HG02938 (cell line): ENCODE measurements around the gene DNAJC19.
A peak's percentile ranks its signal among the peaks of the same experiment; 100 is the strongest.
"Not testable (repeated sequence)": the region's sequence is repeated elsewhere in the genome, so short reads cannot be mapped to it uniquely, and the experiment has no call there.

Experiments used
- ATAC-seq: cut with Tn5 transposase; IDR thresholded peaks from one replicate; pipeline ENCODE4 v1.9.1; 2021; ENCODE audit warnings: mild to moderate bottlenecking, moderate library complexity; ENCODE audit not compliant: unreplicated experiment

The DNAJC19 gene

GRCh38 chr3:180989291-180990163 lies at the start of gene DNAJC19:
Gene DNAJC19 (minus strand): TSS chr3:180989736. CDS start chr3:180989602, 134 bp downstream.
- peak; percentile 97 for ATAC-seq

GRCh38 chr3:181030948-181031347 lies 41.4 kb upstream of the DNAJC19 start:
- no peak for ATAC-seq

DNA sequence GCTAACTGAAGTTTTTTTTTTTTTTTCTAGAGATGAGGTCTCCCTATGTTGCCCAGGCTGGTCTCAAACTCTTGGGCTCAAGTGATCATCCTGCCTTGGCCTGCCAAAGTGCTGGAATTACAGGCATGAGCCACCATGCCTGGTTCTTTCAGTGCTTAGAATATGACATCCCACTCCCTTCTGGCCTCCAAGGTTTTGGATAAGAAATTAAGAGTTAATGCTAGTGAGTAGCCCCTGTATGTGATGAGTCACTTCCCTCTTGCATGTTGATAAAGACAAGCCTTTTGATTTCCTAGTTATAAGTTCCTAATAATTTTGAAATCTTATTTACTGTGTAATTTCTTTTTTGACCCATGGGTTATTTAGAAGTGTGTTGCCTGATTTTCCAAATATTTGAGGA lies 35.7 kb upstream of the DNAJC19 start:
- ATAC-seq, result no peak

- no peak for ATAC-seq
Measured at GRCh38 chr3:181017690-181018089, 28.2 kb upstream of the DNAJC19 start.

DNA sequence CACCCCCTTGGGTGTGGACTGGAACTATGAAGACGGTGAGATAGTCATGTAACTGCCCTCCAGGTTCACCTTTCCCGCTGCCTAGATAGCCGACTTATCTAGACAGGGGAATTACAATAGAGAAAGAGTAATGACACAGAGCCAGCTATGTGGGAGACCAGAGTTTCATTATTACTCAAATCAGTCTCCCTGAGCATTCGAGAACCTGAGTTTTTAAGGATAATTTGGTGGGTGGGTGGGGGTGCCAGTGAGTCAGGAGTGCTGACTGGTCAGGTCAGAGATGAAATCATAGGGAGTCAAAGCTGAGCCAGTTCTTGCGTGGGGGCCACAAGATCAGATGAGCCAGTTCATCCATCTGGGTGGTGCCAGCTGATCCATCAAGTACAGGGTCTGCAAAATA lies 19.7 kb upstream of the DNAJC19 start:
- no peak for ATAC-seq

DNA sequence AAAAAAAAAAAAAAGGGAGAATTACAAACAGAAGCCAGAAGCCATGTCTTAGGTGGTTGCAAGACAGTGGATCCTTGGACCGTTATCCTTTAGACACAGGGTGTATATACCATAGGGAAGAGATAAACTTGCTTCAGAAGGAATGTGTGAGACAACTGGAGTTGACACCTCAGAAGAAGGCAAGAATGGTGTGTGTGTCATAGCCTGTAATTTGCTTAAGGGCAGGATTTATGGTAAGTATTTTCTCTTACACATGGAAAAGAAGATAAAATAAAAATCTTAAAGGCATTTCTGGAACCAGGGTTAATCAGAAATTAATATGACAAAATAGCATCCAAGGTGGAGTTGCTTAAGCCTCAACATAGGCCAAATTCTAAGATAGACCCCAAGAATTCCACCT lies 19.3 kb upstream of the DNAJC19 start:
- ATAC-seq, result no peak

DNA sequence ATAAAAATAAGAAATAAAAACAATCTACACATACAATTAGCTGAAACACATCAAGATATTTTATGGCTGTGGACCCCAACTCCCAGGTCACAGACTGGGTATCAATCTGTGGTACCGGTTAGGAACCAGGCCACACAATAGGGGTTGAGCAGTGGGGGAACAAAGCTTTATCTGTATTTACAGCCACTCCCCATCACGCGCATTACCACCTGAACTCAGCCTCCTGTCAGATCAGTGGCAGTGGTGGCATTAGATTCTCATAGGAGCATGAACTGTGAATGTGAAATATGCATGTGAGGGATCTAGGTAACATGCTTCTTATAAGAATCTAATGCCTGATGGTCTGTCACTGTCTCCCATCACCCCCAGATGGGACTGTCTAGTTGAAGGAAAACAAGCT lies 17.7 kb upstream of the DNAJC19 start:
- ATAC-seq, result no peak

DNA sequence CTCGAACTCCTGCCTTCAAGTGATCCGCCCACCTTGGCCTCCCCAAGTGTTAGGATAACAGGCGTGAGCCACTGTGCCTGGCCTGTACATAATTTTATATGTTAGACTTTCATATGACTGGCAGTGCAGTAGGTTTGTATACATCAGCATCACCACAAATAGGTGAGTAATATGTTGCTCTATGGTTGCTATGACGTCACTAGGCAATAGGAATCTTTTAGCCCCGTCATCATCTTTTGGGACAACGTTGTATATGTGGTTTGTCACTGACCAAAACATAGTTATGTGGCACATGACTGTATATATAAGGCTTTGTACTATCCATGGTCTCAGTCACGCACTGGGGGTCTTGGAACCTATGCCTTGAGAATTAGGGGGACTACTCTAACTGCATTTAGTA lies 17.0 kb upstream of the DNAJC19 start:
- ATAC-seq, result no peak

DNA sequence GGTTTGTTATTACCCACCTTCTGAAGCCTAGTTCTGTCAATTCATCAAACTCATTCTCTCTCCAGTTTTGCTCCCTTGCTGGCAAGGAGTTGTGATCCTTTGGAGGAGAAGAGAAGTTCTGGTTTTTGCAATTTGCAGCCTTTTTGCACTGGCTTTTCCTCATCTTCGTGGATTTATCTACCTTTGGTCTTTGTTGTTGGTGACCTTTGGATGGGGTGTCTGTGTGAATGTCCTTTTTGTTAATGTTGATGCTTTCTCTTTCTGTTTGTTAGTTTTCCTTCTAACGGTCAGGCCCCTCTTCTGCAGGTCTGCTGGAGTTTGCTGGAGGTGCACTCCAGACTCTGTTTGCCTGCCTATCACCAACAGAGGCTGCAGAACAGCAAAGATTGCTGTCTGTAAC lies 13.9 kb upstream of the DNAJC19 start:
- ATAC-seq, result not testable (repeated sequence)

DNA sequence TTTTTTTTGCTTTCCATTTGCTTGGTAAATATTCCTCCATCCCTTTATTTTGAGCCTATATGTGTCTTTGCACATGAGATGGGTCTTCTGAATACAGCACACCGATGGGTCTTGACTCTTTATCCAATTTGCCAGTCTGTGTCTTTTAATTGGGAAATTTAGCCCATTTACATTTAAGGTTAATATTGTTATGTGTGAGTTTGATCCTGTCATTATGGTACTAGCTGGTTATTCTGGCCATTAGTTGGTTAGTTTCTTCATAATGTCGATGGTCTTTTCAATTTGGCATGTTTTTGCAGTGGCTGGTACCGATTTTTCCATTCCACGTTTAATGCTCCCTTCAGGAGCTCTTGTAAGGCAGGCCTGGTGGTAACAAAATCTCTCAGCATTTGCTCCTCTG lies 12.8 kb upstream of the DNAJC19 start:
- ATAC-seq, result not testable (repeated sequence)

GRCh38 chr3:180996415-180996932 lies 6.9 kb upstream of the DNAJC19 start:
- ATAC-seq, result no peak

DNA sequence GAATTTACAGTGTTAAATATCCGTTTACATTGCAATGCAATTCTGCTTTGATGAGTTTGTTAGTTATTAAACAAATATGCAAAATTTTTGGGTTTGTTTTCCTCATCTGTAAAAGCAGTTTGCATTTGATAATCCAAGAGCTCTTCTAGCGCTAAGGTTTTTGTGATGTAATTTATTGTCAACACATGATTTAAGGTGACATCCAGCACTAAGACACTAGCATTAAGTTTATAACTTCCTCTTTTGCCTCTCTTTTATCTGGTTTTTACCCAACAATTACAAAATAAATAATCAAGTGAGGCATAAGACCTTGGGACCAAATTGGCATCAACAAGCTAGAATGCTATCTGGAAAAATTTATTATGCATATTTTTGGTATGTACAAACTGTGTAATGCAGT lies 969 bp upstream of the DNAJC19 start:
- ATAC-seq, result no peak

DNA sequence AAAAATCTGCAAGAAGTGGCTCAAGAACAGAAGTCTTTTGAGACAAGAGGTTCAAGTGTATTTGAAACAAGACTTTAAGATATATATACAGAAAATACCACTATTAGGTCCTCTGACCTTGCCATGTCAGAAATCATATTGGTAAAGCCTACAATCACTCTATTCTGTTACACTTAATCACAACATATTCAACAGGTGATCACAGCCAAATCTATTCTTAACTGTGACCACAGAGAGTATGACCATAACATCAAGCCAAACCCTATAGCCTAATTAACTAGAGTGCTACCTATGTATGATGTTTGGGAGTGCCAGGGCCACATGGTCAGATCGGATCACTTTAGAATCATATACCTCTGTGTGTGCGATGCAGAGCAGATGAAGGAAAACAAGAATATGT lies 2.2 kb downstream of the DNAJC19 start:
- no peak for ATAC-seq

DNA sequence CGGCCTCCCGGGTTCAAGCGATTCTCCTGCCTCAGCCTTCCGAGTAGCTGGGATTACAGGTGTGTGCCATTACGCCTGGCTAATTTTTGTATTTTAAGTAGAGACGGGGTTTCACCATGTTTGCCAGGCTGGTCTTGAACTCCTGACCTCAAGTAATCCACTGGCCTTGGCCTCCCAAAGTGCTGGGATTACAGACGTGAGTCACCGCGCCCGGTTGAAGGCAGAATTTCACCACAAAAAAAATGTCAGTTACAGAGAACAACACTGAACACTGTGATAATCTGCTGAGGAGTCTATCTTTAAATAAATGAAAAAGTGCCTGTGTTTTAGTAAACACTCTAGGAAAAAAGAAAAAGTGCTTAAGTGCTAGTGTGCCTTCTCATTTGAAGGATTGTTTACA lies 3.2 kb downstream of the DNAJC19 start:
- not testable (repeated sequence) for ATAC-seq

DNA sequence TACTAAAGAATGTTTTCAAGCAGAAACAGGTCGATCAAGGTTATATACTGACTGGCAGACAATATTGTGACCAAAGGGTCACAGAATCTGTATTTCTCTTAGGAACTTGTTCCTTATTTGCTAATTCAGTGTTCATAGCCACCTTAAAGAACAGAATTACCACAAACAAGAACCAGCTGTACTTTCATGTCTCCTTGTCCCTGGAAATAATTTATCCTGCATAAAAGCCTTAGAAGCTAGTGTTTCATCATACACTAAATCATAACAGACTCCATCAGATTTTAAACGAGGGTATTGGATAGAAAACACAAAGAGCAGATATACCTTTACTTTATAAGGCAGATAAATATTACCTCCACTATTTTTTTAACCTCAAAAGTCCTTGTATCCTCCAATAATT lies 6.4 kb downstream of the DNAJC19 start:
- no peak for ATAC-seq

DNA sequence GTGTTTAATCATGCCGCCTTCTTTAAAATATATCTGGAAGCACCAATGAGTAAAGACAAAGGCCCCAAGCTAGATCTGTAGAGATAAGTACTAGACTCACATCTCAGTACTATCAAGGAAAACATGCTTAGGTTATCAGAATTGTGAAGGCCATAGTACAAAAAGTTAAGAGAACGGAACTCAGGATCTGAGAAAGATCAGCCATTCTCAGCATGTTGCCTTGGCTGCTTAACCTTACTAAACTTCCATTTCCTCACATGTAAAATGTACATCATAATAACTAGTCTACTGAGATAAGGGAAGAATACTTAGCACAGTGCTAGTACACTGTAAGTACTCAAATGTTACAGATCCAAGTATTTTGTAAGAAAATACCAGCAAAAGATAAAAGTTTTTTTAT lies 7.6 kb downstream of the DNAJC19 start:
- no peak for ATAC-seq

DNA sequence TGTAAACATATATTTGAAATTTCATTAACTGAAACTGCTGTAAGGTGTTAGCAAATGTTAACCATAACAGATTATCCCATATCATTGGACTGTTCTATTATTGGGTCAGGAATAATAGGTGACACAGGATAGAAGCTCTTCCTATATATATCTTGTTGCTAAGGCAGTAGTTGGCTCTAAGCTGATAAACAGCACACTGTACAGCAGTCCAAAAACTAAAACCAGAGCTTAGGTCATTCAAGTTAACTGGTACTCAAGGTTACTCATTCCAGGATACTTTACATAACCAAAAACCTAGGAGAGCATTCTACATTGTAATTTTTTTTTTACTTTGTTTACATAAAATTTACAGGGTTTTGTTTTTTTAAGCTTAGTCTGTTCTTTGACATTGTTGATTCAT lies 8.9 kb downstream of the DNAJC19 start:
- peak; percentile 45 for ATAC-seq

GRCh38 chr3:180979961-180980360 lies 9.6 kb downstream of the DNAJC19 start:
- ATAC-seq, result no peak

DNA sequence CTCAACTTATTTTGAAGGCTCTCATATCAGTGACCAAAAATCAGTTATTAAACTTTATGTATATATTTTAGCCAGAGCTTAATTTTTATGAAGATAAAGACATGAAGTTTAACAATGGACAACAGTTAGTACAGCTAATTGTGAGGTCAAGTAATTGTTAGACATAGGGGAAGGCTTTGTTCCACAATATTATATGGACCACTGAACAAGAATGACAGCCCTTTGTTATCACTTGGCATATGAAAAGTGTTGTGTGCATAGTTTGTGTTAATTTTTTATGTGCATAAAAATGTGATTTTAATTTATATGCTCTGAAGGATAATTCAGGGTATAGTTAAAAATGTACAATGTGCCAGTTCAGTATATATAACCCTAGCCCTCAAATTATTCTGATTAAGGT lies 12.0 kb downstream of the DNAJC19 start:
- ATAC-seq, result no peak

DNA sequence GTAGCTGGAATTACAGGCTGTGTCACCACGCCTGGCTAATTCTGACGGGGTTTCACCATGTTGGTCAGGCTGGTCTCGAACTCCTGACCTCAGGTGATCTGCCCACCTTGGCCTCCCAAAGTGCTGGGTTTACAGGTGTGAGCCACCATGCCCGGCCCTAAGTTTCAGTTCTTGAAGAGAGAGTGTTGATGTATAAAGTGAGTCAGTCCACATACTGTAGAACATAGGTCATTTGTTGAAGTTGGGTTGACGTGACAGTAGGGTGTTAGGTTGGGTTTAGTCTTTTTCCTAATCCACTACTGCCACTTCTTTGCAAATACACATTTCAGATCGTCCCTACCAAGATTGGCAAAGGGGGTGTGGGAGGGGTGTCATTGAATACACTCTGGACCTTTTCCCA lies 15.2 kb downstream of the DNAJC19 start:
- no peak for ATAC-seq

DNA sequence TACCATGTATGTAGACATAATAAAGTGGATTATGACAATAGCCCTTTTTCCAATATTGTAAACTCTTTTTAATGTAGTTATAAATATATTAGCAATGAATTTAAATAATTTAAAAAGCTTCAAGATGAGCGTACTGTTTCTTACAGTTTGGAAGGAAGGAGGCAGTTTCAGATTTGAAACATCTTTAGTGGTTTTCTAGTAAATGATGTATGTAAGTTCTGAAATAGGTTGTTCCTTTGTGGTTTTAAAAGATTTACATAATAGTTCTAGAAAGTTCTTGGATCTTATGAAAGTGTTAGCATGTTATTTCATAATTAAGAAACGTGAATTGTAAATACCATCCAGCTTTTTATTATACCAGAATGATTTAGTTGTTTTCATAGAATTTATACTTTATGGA lies 16.0 kb downstream of the DNAJC19 start:
- ATAC-seq, result peak; percentile 72

DNA sequence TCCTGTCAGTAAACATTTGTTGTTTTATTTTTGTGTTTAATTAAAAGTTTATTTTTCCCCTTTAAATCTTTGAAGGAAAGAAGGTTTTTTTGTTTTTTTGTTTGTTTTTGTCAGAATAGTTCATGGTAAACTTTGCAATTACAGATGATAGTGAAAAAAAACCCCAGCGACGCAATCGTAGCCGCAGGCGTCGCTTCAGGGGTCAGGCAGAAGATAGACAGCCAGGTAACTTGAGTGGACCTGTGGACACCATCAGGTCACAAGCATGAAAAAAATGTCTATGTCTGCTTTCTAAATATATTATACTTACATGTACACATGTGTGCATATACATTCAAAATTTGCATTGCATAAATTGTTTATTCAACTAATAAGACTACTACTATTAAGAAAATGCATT lies 18.6 kb downstream of the DNAJC19 start:
- no peak for ATAC-seq

DNA sequence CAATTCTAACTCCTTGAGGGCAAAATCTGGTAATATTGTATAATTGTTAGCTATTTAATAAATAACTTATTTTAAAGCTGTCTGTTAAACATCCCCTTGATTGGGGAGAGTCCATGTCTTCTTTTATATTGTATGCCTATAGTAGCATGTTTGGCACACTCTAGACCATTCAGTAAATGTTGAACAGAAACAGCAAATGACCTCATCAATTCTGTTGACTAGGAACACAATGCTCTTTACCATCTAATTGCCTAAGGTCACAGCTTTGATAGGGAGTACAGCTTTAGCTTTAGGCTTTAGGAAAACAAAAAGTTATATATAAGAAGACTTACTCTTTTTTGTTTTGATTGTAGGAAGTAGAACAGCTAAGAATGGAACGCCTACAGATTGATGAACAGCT lies 27.0 kb downstream of the DNAJC19 start:
- ATAC-seq, result no peak
